ENCODE data around the gene OR7D2.
A peak's percentile ranks its signal among the peaks of the same experiment; 100 is the strongest.
"Not testable (repeated sequence)": the region's sequence is repeated elsewhere in the genome, so short reads cannot be mapped to it uniquely, and the experiment has no call there.

OR7D2 gene

DNA sequence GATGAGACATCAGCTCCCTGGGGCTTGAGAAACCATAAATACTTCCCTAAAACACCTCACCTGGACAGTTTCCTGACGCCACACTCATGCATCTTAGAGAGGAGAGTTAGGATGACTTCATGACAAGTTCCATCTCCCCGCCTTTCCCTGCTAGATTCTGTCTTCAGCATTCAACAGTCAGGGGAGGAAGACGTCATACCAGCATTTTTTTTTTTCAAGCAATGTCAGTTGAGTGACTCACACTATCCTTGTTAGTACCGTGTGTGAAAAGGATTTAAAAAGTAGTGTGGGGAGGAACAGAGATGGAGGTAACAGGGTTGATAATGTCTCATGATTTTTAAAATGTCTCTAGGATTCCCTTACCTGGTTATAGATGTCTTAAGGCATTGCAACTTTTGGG is at the start of gene OR7D2:
Gene OR7D2, plus strand, starts transcription at position 79 of the 400 bp plus-strand sequence. CDS start 6,803 bp downstream, outside the sequence.
- DNase-seq (ENCODE audit: low read depth), result no peak

DNA sequence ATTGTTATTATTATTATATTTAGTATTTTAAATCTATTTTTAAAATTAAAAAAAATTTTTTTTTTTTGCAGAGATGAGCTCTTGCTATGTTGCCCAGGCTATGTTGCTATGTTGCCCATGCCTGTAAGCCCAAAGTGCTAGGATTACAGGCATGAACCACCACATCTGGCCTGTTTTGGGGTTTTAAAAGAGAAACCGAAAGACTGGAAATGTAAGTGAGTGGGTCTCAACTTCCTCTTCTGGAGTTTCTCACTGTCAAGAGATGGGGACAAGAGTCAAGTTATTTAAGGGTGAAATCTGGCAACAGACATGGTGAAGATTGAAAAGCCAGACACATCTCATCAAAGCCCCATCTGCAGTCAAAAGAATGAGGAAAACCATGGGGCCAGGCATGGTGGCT is 47.8 kb upstream of the OR7D2 start:
- no peak for DNase-seq (ENCODE audit: low read depth)

DNA sequence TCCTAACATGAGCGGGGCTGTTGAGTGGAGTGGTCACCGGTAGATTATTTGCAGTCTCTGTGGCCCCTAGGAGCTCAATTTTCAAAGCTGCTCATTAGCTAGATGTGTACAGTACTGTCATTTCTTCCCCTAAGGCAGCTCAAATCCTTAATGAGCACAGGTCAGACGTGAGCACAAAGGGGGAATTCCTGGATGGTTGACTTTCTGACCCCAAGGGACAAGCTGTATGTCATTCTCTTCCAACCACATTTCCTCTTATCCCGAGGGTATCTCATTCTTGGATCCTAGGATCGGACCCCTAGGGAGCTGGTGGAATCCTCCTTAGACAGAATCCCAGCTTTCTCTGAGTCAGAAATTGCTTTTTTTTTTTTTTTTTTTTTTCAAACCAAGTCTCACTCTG is 46.4 kb upstream of the OR7D2 start:
- DNase-seq (ENCODE audit: low read depth), result no peak

DNA sequence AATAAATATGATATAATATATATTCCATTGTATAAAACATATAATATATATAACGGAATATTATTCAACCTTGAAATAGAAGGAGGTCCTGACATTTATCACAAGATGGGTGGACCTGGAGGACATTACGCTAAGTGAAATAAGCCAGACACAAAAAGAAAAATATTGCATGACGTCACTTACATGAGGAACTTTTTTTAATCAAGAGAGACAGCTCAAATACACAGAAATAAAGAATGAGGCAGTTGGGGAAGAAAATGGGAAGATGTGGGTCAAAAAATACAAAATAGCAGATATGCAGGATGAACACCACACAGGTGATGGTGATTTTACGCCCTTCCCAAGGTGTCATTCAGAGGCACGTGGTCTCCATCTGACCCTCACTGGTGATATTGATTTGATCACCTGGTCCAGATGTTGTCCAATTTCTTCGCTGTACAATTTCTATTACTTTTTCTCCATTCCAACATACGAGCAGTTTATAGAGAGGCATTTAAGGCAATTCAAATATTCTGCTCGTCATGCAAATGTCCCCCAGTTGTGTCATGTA is 39.1 kb upstream of the OR7D2 start:
- DNase-seq (ENCODE audit: low read depth), result no peak

GRCh38 chr19:9140159-9140874 is 38.5 kb upstream of the OR7D2 start, which contains the start of gene ZNF317:
ZNF317 (plus strand) TSS chr19:9140397; CDS start chr19:9156017, 15,620 bp downstream.
- peak; percentile 82 for DNase-seq (ENCODE audit: low read depth)

DNA sequence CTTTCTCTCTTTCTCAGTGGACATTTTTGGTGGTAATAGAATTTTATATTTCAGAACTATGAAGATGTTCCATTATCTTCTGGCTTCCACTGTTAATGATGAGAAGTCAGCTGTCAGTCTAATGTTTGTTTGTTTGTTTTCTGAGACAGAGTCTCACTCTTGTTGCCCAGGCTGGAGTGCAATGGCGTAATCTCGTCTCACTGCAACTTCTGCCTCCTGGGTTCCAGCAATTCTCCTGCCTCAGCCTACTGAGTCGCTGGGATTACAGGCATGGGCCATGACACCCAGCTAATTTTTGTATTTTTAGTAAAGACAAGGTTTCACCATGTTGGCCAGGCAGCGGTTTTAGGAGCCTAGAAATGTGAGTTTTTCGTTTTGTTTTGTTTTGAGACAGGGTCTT is 33.9 kb upstream of the OR7D2 start:
- DNase-seq (ENCODE audit: low read depth), result no peak

- DNase-seq (ENCODE audit: low read depth), result no peak
These were observed 31.9 kb upstream of the OR7D2 start for GRCh38 chr19:9146882-9147281.

- DNase-seq (ENCODE audit: low read depth), result no peak
These were observed 30.1 kb upstream of the OR7D2 start for GRCh38 chr19:9148697-9149096.

DNA sequence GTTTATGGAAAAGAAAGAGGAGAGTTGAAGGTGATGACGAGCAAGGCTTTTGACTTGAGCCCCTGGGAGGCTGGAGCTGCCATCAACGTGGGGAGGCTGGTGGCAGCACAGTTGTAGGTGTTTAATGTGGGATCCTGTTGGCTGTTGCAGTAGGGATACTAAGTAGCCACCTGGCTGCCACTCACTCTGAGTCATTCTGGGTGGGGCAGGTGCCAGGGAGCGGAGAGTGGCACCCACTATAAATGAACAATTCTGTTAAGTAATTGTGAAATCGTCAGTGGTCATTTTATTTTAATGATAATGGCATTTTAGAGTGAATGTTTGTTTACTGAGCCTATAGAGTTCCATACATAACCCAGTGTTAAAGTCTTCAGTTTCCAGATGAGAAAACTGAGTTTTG is 28.8 kb upstream of the OR7D2 start:
- no peak for DNase-seq (ENCODE audit: low read depth)

DNA sequence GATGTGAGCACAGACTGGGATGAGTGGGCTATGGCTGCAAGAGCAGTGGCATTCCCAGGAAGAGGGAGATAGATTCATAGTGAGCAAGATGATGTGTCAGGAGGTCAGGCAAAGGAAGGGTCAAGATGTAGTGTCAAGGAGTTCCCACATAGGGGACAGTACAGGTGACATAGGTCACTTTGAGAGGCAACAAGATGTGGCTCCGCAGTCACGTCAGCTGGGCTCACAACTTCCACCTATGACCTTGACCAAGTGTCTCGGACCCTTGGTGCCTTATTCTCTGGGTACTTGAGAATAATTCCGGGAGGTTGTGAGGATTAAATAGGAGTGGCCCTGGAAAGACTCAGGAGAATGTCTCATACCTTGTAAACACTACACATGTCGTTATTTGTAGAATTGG is 28.1 kb upstream of the OR7D2 start:
- DNase-seq (ENCODE audit: low read depth), result no peak

DNA sequence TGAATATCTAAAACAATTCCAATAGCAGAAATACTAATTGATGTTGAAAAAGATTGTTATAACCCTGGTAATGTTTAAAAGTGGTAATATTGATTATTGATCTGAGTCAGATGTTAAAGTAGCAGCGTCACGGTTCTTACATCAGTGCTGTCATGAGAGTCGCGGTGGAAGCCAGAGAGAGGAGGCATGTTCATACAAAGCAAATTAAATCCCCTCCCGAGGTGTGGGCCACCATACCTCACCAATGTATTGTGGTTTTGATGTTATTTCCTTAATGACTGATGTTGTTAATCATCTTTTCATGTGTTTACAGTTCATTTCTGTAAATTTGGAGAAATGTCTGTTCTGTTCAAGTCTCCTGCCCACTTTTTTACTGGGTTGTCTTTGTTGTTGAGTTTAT is 27.4 kb upstream of the OR7D2 start:
- DNase-seq (ENCODE audit: low read depth), result no peak

GRCh38 chr19:9155591-9155990 is 23.2 kb upstream of the OR7D2 start:
- no peak for DNase-seq (ENCODE audit: low read depth)

DNA sequence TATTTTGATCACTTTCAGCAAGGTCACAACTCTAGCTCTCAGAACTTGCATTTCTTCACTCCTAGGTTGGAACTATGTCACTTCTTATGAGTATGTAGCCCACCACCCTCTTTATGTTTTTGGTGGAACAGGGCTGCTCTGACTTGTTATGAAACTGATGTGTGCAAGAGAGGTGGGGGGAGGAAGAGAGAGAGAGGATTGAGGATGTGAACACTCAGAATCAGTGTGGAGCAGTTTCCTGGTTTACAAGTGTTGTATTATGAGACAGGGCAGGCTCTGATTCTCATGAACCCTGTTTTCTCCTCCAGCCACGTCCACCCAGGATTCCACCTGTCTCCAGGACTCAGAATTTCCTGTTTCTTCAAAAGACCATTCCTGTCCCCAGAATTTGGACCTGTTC is 22.5 kb upstream of the OR7D2 start:
- DNase-seq (ENCODE audit: low read depth), result no peak

GRCh38 chr19:9159891-9160290 is 18.9 kb upstream of the OR7D2 start:
- no peak for DNase-seq (ENCODE audit: low read depth)

DNA sequence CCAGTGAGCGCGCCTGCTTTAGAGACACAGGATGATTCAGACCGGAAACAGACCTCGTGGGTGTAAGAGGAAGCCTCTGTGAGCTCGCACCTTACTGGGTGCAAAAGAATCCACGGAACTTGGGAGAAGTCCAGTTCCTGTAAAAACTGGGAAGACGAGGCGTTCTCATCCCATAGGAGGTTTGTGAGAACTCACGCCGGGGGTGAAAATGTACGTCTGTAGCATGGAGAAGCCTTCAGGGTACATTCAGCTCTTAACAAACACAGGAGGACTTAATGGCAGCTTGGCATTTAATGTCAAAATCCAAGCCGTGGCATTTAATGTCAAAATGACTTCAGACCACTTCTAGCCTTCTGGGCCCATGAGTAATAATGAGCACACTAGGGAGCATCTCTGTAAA is 17.4 kb upstream of the OR7D2 start:
- no peak for DNase-seq (ENCODE audit: low read depth)

DNA sequence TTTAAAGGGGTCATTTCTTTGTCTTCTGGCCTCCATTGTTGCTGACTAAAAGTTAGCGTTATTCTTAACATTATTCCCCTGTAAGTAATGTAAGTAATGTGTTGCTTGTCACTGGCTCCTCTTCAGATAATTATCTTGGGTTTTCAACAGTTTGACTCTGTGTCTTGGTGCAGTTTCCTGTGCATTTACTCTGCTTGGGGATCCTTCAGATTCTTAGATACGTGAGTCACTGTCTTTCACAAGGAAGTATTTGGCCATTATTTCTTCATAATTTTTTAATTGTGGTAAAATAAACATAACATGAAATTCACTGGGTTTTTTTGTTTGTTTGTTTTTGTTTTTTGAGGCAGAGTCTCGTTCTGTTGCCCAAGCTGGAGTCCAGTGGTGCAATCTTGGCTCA is 13.5 kb upstream of the OR7D2 start:
- no peak for DNase-seq (ENCODE audit: low read depth)

DNA sequence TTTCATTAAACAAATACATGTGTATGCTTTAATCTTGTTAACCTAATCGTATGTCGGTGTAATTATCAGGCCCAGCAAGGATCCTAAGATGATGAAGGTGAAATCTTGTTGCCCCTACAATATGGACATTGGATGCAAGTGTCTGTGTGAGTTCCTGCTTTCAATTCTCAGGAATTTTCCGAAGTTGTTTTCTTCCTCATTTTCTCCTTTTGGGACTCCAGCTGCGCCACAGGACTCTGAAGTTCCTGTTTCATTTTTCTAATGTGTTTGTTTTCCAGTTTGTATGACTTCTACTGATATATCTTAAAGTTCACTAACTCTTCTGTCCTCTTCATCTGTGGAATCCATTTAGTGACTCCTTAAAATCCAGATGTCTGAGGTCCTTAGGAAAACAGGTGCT is 11.9 kb upstream of the OR7D2 start:
- DNase-seq (ENCODE audit: low read depth), result no peak

DNA sequence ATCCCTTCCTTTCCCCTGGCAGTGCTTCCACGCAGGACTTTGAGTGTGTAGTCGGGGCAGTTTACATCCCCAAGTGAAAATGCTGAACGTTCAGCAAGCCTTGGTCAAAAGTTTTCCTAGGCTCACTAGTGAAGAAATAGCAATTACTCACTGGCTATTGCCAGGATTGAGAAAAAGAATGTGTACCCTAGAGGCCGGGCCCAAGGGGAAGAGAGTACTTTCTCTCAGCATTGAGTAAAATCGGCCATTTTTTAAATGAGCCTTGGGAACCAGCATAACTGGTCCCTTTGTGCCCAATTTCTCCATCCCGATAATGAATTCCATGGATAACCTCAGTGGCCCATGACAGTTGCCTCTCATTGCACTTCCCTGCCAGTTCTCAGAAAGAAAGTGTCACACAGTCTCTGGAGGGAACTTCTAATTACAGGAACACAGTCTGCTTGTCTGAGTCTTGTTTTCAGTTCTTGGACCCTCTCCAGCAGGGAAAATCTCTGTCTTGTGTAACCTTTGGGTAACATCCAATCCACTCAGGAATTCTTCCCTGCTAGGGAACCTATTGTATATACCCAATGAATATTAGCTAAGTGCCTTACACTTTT is 7.3 kb upstream of the OR7D2 start:
- DNase-seq (ENCODE audit: low read depth), result no peak

DNA sequence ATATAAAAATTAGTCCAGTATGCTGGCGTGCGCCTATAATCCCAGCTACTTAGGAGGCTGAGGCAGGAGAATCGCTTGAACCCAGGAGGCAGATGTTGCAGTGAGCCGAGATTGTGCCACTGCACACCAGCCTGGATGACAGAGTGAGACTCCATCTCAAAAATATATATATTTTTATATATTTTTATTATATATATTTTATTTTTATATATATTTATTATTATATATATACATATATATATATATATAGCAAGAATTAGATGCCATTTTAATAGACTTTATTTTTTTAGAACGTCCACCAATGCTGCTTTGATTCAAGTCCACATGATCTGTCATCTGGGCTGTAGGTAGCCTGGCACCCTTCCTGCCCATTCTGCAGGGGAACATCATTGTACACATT is 3.5 kb upstream of the OR7D2 start:
- no peak for DNase-seq (ENCODE audit: low read depth)

DNA sequence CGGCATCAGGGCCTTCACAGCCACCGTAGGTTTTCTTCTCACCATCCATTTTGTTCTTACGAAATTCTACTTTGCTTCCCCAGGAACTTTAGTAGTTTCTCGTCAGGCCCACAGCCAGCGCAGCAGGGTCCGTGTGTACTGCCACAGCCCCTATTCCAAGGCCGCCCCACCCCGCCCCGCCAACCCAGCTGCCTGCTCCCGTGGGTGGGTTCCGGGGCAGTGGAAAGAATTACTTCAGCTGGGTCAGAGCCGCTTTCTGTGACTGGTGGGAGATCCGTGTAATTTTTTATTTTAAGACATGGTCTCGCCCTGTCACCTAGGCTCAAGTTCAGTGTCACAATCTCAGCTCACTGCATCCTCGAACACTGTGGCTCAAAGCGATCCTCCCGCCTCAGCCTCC is 4.2 kb downstream of the OR7D2 start:
- no peak for DNase-seq (ENCODE audit: low read depth)

DNA sequence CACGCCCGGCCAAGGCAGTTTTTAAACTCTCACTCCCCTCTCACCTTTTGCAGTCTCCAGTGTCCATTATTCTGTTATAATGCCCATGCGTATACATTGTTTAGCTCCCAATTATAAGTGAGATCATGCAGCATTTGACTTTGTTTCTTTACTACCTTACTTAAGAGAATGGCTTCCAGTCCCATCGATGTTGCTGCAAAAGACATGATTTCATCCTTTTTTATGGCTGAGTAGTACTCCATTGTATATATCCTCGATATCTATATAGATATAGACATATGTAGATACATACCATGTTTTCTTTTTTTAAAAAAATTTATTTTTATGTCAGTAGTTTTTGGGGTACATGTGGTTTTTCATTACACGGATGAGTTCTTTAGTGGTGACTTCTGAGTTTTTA is 8.4 kb downstream of the OR7D2 start:
- DNase-seq (ENCODE audit: low read depth), result no peak

- no peak for DNase-seq (ENCODE audit: low read depth)
These were observed 10.8 kb downstream of the OR7D2 start for GRCh38 chr19:9189535-9189934.

DNA sequence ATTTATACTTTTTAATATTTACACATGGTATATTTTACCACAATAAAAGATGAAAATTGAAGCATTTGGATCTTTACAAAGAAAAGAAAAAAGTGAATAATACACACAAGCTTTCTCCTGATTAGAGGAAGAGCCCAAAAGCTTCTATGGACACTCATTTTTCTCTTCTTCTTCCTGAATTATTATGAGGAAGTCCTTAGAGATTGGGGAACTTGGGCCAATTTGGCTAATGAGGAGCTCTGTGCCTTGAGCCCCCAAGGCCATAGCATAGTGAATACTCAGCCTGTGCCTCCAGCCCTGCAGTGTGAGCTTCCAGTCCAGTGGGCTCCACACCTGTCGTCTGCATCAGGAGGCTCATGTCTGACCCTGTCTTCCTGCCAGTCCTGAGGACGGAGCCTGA is 19.3 kb downstream of the OR7D2 start:
- not testable (repeated sequence) for DNase-seq (ENCODE audit: low read depth)
